ENCODE data around the gene MYZAP. TPM values are rescaled to one million over a fixed set of nuclear protein-coding genes. Genes with fewer than 3 reads are reported as not detected.

The MYZAP gene
- total and polyA plus RNA-seq, 9 of the 15 experiments (the other 6 are each of a cell fraction or from before 2014, with no cell fraction given): 0.03 TPM; not detected in 8

DNA sequence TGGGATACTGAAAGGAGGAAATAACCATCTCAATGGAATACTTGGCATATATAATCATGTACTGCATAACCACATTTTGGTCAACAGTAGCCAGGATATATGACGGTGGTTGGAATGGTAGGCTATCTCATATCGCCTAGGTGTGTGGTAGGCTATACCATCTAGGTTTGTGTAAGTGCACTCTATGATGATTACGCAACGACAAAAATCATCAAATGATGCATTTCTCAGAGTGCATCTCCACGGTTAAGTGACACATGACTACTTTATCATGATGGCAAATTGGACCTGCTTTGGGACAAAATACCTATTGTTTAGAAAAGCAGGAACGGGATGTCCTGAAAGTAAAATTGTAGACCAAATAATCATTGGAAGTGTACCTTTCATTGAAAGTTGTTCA is 2.8 kb downstream of the MYZAP start:
- H3K4me1 ChIP-seq (replicated peaks in 1 of 2; ENCODE audit: control insufficient read depth in 2 of 2, insufficient read depth in 2 of 2, low read length in 2 of 2): peaks cover 0 to 10% of the 10 kb centered on the region in 2 experiments; a peak in 1 of 5 replicates
- H3K9me1 ChIP-seq (ENCODE audit: control insufficient read depth, insufficient read depth, low read length): no peaks in the 10 kb centered on the region
- H3K36me3 ChIP-seq (ENCODE audit: control insufficient read depth, insufficient read depth, low read length): no peaks in the 10 kb centered on the region; the same call in 2 of the 3 replicates
- H3K27me3 ChIP-seq (ENCODE audit: control insufficient read depth in 2 of 2, insufficient read depth in 2 of 2, low read length in 2 of 2): peaks cover 30 to 62% of the 10 kb centered on the region in 2 experiments
- H3K9me3 ChIP-seq (replicated peaks; ENCODE audit: control insufficient read depth, insufficient read depth, low read depth, low read length): no peaks in the 10 kb centered on the region
- in situ Hi-C loops (cut with MboI): no loop called here
- intact Hi-C loops (cut with micrococcal nuclease): no loop called here
- WGBS (ENCODE audit: insufficient coverage, low coverage, missing lambda C conversion rate): 12% methylated on average over 6 of the region's 6 CpGs
- no TSS peak for BruUV-seq (replicated peaks)
- 0 out of 2 replicates have a peak, but pooled peaks cover 5% of the 10 kb centered on the region for H4K20me1 ChIP-seq (replicated peaks; ENCODE audit: control insufficient read depth, insufficient read depth, low read length)
- H2AFZ ChIP-seq (ENCODE audit: low read depth, low read length): no peak overlapping the region
- no peak overlapping the region for H3K9ac ChIP-seq (ENCODE audit: insufficient read depth in 1 of 2, low read depth in 2 of 2, low read length in 2 of 2)
- H3K4me3 ChIP-seq: no peak overlapping the region
- ChIA-PET POLR2A (no interaction called here), CTCF (ENCODE audit: low intra/inter-chr PET ratio) (no interaction called here)
- ATAC-seq (no peak), FAIRE-seq (no peak), DNase-seq (ENCODE audit: extremely low read depth in 1 of 4, low spot score in 3 of 4) (no peak)
- TF ChIP-seq GTF2F1 (IDR thresholded peaks at IDR 0.05; ENCODE audit: low read depth, low read length) (no peak), CEBPB (tag; IDR thresholded peaks at IDR 0.05) (peak; percentile 89), CEBPG (CRISPR knock-in tag; IDR thresholded peaks at IDR 0.05) (no peak), CEBPG (tag; conservative IDR thresholded peaks at IDR 0.05 in 1 of 2, IDR thresholded peaks at IDR 0.05 in 1 of 2) (peak; percentile 67 to 88)
- H3K4me2 ChIP-seq (ENCODE audit: insufficient read depth, low read length): no peak overlapping the region
- no peaks in the 10 kb centered on the region for H3K79me2 ChIP-seq (ENCODE audit: control insufficient read depth, insufficient read depth, low read length)
- no peak overlapping the region for H3K27ac ChIP-seq (ENCODE audit: extremely low read depth, low read depth, low read length)

DNA sequence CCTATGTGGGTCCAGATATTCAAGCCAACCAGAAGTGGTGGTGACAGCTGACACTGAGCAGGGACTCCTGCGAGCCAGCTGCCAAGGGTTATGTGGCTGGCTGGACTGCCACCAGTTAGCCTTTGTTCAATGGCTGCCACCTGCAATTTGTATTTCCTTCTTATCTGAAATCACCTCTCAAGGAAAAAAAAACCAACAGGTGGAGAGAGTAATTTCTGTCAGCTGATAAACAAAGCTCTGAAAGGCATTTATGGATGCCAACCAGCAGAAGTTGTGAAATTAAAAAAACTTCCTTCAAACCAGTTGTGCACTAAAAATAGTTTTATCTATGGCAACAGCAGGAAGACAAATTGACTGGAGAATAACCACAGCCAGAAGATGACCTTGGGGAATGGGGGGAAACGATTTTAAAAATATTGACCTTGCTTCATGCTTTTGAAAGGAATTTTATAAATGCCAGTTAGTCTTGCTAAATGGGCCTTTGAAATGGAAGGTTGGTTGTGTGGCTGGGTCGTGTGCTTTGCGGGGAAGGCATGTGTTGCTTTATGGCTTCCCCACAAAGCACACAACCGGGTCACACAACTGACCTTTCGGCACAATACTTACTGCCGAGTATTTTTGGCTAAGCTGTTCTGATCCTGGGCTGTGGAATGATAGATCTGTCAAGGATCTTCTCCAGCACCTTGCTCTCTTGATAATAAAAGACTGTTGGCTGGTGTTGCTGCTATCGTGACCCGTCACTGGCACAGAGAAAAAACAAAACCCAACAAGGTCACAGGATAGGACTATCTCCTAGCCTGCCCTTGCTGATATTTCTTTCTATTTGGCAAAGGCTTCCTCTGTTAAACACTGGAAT is 3.5 kb downstream of the MYZAP start:
- intact Hi-C loops (cut with micrococcal nuclease): no loop called here
- Histone ChIP-seq H2AFZ (ENCODE audit: low read depth, low read length) (no peak overlapping the region), H3K27me3 (ENCODE audit: control insufficient read depth in 2 of 2, insufficient read depth in 2 of 2, low read length in 2 of 2) (peaks cover 31 to 60% of the 10 kb centered on the region in 2 experiments), H4K20me1 (replicated peaks; ENCODE audit: control insufficient read depth, insufficient read depth, low read length) (0 out of 2 replicates have a peak, but pooled peaks cover 5% of the 10 kb centered on the region), H3K4me2 (ENCODE audit: insufficient read depth, low read length) (no peak overlapping the region), H3K9me1 (ENCODE audit: control insufficient read depth, insufficient read depth, low read length) (no peaks in the 10 kb centered on the region), H3K9ac (ENCODE audit: insufficient read depth in 1 of 2, low read depth in 2 of 2, low read length in 2 of 2) (no peak overlapping the region), H3K36me3 (ENCODE audit: control insufficient read depth, insufficient read depth, low read length) (no peaks in the 10 kb centered on the region; the same call in 2 of the 3 replicates), H3K4me1 (replicated peaks in 1 of 2; ENCODE audit: control insufficient read depth in 2 of 2, insufficient read depth in 2 of 2, low read length in 2 of 2) (peaks cover 0 to 10% of the 10 kb centered on the region in 2 experiments; a peak in 1 of 5 replicates), H3K27ac (ENCODE audit: extremely low read depth, low read depth, low read length) (no peak overlapping the region), H3K4me3 (no peak overlapping the region), H3K79me2 (ENCODE audit: control insufficient read depth, insufficient read depth, low read length) (no peaks in the 10 kb centered on the region), H3K9me3 (replicated peaks; ENCODE audit: control insufficient read depth, insufficient read depth, low read depth, low read length) (no peaks in the 10 kb centered on the region)
- no TSS peak for BruUV-seq (replicated peaks)
- no peak for ATAC-seq
- no peak for DNase-seq (ENCODE audit: extremely low read depth in 1 of 4, low spot score in 3 of 4)
- POLR2A ChIA-PET: no interaction called here
- no peak for FAIRE-seq
- CTCF ChIA-PET (ENCODE audit: low intra/inter-chr PET ratio): no interaction called here
- 1% methylated on average over 9 of the region's 9 CpGs for WGBS (ENCODE audit: insufficient coverage, low coverage, missing lambda C conversion rate)
- in situ Hi-C loops (cut with MboI): no loop called here
- TF ChIP-seq, protein P1, sequence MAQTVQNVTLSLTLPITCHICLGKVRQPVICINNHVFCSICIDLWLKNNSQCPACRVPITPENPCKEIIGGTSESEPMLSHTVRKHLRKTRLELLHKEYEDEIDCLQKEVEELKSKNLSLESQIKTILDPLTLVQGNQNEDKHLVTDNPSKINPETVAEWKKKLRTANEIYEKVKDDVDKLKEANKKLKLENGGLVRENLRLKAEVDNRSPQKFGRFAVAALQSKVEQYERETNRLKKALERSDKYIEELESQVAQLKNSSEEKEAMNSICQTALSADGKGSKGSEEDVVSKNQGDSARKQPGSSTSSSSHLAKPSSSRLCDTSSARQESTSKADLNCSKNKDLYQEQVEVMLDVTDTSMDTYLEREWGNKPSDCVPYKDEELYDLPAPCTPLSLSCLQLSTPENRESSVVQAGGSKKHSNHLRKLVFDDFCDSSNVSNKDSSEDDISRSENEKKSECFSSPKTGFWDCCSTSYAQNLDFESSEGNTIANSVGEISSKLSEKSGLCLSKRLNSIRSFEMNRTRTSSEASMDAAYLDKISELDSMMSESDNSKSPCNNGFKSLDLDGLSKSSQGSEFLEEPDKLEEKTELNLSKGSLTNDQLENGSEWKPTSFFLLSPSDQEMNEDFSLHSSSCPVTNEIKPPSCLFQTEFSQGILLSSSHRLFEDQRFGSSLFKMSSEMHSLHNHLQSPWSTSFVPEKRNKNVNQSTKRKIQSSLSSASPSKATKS (CRISPR knock-in tag; IDR thresholded peaks at IDR 0.05): no peak
- TF ChIP-seq ZNF699 (CRISPR knock-in tag; IDR thresholded peaks at IDR 0.05; ENCODE audit: insufficient replicate concordance) (no peak), MEF2D (tag; conservative IDR thresholded peaks at IDR 0.05; ENCODE audit: low read depth) (peak; percentile 80; the same call in 1 of the 2 replicates), ZNF316 (IDR thresholded peaks at IDR 0.05) (no peak), CBFA2T3 (IDR thresholded peaks at IDR 0.05) (peak; percentile 8), CHCHD3 (CRISPR knock-in tag; IDR thresholded peaks at IDR 0.05) (no peak), NUFIP1 (IDR thresholded peaks at IDR 0.05; ENCODE audit: partially characterized antibody) (no peak), ZNF175 (CRISPR knock-in tag; IDR thresholded peaks at IDR 0.05; ENCODE audit: low read depth) (no peak), POLR3G (IDR thresholded peaks at IDR 0.05; ENCODE audit: extremely low read depth, insufficient read length, insufficient replicate concordance) (no peak)
